MM.1S (cell line): Measurements from ENCODE around the gene APOH.

Source experiments
- DNase-seq: peaks from one replicate; pipeline ENCODE4 v3.0.0-alpha.2; 2015
- H2AFZ ChIP-seq: fragments of 300-600 bp; sonication (generic); 2 replicates; pipeline ENCODE4 v1.6.0; 2016; ENCODE audit warnings: antibody characterized with exemption, low read length
- H3F3A ChIP-seq: fragments of 300-600 bp; sonication (generic); 2 replicates; pipeline ENCODE4 v1.6.1; 2016; ENCODE audit warnings: mild to moderate bottlenecking, antibody characterized with exemption, low read length, moderate library complexity, mixed read lengths; ENCODE audit not compliant: insufficient read depth
- H3K27ac ChIP-seq: fragments of 300-600 bp; sonication (generic); 2 replicates; pipeline ENCODE4 v1.5.1; 2016; ENCODE audit warnings: mild to moderate bottlenecking, low read length
- H3K27me3 ChIP-seq: fragments of 300-600 bp; sonication (generic); replicated peaks from 2 replicates; pipeline ENCODE4 v1.6.0; 2016; ENCODE audit warnings: low read length; ENCODE audit not compliant: insufficient read depth
- H3K36me3 ChIP-seq: fragments of 300-600 bp; sonication (generic); replicated peaks from 2 replicates; pipeline ENCODE4 v1.6.1; 2016; ENCODE audit warnings: mild to moderate bottlenecking, low read length, mixed read lengths; ENCODE audit not compliant: insufficient read depth
- H3K4me1 ChIP-seq: fragments of 300-600 bp; sonication (generic); 2 replicates; pipeline ENCODE4 v1.6.1; 2016; ENCODE audit warnings: low read length, mixed read lengths
- H3K4me2 ChIP-seq: fragments of 300-600 bp; sonication (generic); 2 replicates; pipeline ENCODE4 v1.6.0; 2016; ENCODE audit warnings: low read depth, low read length
- H3K4me3 ChIP-seq: fragments of 300-600 bp; sonication (generic); 2 replicates; pipeline ENCODE4 v1.5.1; 2016; ENCODE audit warnings: low read length, mixed read lengths
- H3K79me2 ChIP-seq: fragments of 300-600 bp; sonication (generic); 2 replicates; pipeline ENCODE4 v1.6.1; 2016; ENCODE audit warnings: mixed run types, low read length, mixed read lengths
- H3K9ac ChIP-seq: fragments of 300-600 bp; sonication (generic); 2 replicates; pipeline ENCODE4 v1.6.1; 2016; ENCODE audit warnings: low read length, mixed read lengths
- H3K9me2 ChIP-seq: fragments of 300-600 bp; sonication (generic); replicated peaks from 2 replicates; pipeline ENCODE4 v1.6.1; 2016; ENCODE audit warnings: mild to moderate bottlenecking, low read length, mixed read lengths; ENCODE audit not compliant: insufficient read depth
- H3K9me3 ChIP-seq: fragments of 300-600 bp; sonication (generic); replicated peaks from 2 replicates; pipeline ENCODE4 v1.6.1; 2016; ENCODE audit warnings: mild to moderate bottlenecking, low read length, mixed read lengths; ENCODE audit not compliant: insufficient read depth
- H4K20me1 ChIP-seq: fragments of 300-600 bp; sonication (generic); 2 replicates; pipeline ENCODE4 v1.6.1; 2016; ENCODE audit warnings: mild to moderate bottlenecking, low read length, moderate library complexity, mixed read lengths; ENCODE audit not compliant: insufficient read depth
- CTCF ChIP-seq: fragments of 300-600 bp; sonication (generic); IDR thresholded peaks from 2 replicates; pipeline ENCODE4 v1.5.1; 2016; ENCODE audit warnings: antibody characterized with exemption, low read length, mixed read lengths
- EZH2 ChIP-seq: fragments of 300-600 bp; sonication (generic); optimal IDR thresholded peaks from 2 replicates; pipeline ENCODE3; 2017; ENCODE audit warnings: low read depth, mild to moderate bottlenecking, antibody characterized with exemption, low read length, mixed read lengths
- EZH2phosphoT487 ChIP-seq: fragments of 300-600 bp; sonication (generic); IDR thresholded peaks from 2 replicates; pipeline ENCODE4 v1.6.1; 2018; ENCODE audit warnings: antibody characterized with exemption, low read length

APOH gene

DNA sequence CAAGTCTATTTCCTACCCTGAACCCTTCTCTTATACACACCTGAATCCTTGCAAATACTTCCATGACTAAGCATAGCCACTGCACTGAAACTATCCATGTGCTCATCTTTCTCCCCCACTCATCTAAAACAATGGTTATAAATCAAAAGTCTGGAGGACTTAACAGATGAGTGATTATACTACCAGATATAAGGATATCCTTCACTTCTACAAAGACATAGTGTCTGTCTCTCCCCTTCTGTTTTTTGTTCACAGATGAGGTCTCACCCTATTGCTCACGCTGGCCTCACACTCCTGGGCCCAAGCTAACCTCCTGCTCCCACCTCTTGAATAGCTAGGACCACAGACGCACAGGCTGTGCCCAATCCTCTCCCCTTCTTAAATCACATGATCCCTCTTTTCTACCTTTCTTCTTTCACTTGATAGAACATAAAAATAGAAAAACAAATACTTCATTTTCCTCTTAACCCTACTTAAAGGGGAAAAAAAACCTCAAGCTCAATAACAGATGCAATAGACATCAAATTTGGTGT is 56.5 kb downstream of the APOH start:
- H3K4me1 ChIP-seq: no peaks in the 10 kb centered on the region
- no peak overlapping the region for H2AFZ ChIP-seq
- no peaks in the 10 kb centered on the region for H3K79me2 ChIP-seq
- no peak for DNase-seq
- H3K27me3 ChIP-seq: no peaks in the 10 kb centered on the region
- no peaks in the 10 kb centered on the region for H4K20me1 ChIP-seq
- no peaks in the 10 kb centered on the region for H3K9me3 ChIP-seq
- no peak for TF ChIP-seq EZH2phosphoT487
- TF ChIP-seq EZH2: no peak
- TF ChIP-seq CTCF: no peak
- no peaks in the 10 kb centered on the region for H3K9me2 ChIP-seq
- no peak overlapping the region for H3K4me3 ChIP-seq
- no peak overlapping the region for H3K27ac ChIP-seq
- H3K4me2 ChIP-seq: no peak overlapping the region
- no peaks in the 10 kb centered on the region for H3F3A ChIP-seq
- H3K36me3 ChIP-seq: no peaks in the 10 kb centered on the region
- no peak overlapping the region for H3K9ac ChIP-seq

DNA sequence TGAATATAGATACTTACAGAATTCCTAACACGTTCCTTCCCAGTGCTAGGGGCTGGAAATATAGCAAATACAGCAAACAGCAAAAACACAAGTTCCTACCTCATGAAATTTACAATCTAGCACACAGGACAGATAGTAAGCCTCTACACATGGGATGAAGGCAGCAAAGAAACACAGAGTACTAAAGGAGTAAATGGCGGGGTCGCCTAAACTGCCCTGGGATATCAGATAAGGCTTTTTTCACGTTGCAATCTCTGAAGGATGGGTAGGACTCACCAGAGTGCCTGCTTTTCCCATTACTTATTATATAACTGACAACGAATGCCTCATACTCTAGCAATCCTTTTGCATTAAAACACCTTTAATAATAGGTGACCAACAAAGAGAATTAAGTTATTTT is 57.1 kb downstream of the APOH start:
- H3K79me2 ChIP-seq: no peaks in the 10 kb centered on the region
- no peaks in the 10 kb centered on the region for H4K20me1 ChIP-seq
- no peaks in the 10 kb centered on the region for H3K9me2 ChIP-seq
- no peak overlapping the region for H3K9ac ChIP-seq
- TF ChIP-seq EZH2phosphoT487 (no peak), EZH2 (no peak), CTCF (no peak)
- H3K4me1 ChIP-seq: peaks cover 5% of the 10 kb centered on the region
- no peak overlapping the region for H3K4me3 ChIP-seq
- H3K4me2 ChIP-seq: no peak overlapping the region
- no peak overlapping the region for H2AFZ ChIP-seq
- no peak for DNase-seq
- H3K27me3 ChIP-seq: no peaks in the 10 kb centered on the region
- no peaks in the 10 kb centered on the region for H3F3A ChIP-seq
- no peaks in the 10 kb centered on the region for H3K9me3 ChIP-seq
- no peak overlapping the region for H3K27ac ChIP-seq
- no peaks in the 10 kb centered on the region for H3K36me3 ChIP-seq

- Histone ChIP-seq H3K9ac (no peak overlapping the region), H3K27me3 (no peaks in the 10 kb centered on the region), H4K20me1 (no peaks in the 10 kb centered on the region), H3F3A (no peaks in the 10 kb centered on the region), H3K4me3 (no peak overlapping the region), H3K36me3 (no peaks in the 10 kb centered on the region), H3K4me1 (peaks cover 9% of the 10 kb centered on the region), H3K9me2 (no peaks in the 10 kb centered on the region), H3K9me3 (no peaks in the 10 kb centered on the region), H2AFZ (no peak overlapping the region), H3K79me2 (no peaks in the 10 kb centered on the region), H3K4me2 (no peak overlapping the region), H3K27ac (no peak overlapping the region)
- no peak for TF ChIP-seq EZH2
- no peak for TF ChIP-seq CTCF
- TF ChIP-seq EZH2phosphoT487: no peak
- DNase-seq: no peak
Measured at GRCh38 chr17:66171692-66172091, 57.5 kb downstream of the APOH start.
